CD8-positive, alpha-beta memory T cell (primary cell): Measurements from ENCODE around the gene DNAJA3. TPM values are rescaled to one million over a fixed set of nuclear protein-coding genes. Genes with fewer than 3 reads are reported as not detected.

Experiments used
- CTCF ChIA-PET: fragments of 350-600 bp; sonication (Branson Sonifier 250); formaldehyde crosslinking; loops from one replicate; lab custom pipeline; 2021; ENCODE audit warnings: antibody characterized with exemption; lab: Charles Lee
- POLR2A ChIA-PET: fragments of 350-600 bp; sonication (Branson Sonifier 250); formaldehyde crosslinking; loops from one replicate; lab custom pipeline; 2021; ENCODE audit warnings: antibody characterized with exemption; lab: Charles Lee
- DNase-seq, 5 donors: peaks; one replicate each; pipeline versions ENCODE4 v3.0.0 to v3.0.0-alpha.2; 2020 to 2022; ENCODE audit warnings: mixed read lengths in 1 of 5
- H3K27ac ChIP-seq: one replicate; pipeline ENCODE4 v1.7.0; 2013; ENCODE audit warnings: low read depth, mild to moderate bottlenecking, low read length, moderate library complexity
- H3K27me3 ChIP-seq: 2 replicates; pipeline ENCODE4 v1.7.0; 2013; ENCODE audit warnings: low read length, mild to moderate bottlenecking; ENCODE audit not compliant: insufficient read depth, poor library complexity, severe bottlenecking
- H3K36me3 ChIP-seq: 2 replicates; pipeline ENCODE4 v1.7.0; 2013; ENCODE audit warnings: mild to moderate bottlenecking, low read length, moderate library complexity; ENCODE audit not compliant: insufficient read depth
- H3K4me1 ChIP-seq: 2 replicates; pipeline ENCODE4 v1.7.0; 2013; ENCODE audit warnings: mild to moderate bottlenecking, low read length, moderate library complexity; ENCODE audit not compliant: insufficient read depth
- H3K4me3 ChIP-seq: 2 replicates; pipeline ENCODE4 v1.7.0; 2013; ENCODE audit warnings: mild to moderate bottlenecking, low read length
- H3K9me3 ChIP-seq: 2 replicates; pipeline ENCODE4 v1.7.0; 2013; ENCODE audit warnings: mild to moderate bottlenecking, low read length
- H3K27ac Mint-ChIP-seq, 8 donors: one replicate each; pipeline ENCODE4 v1.8.0; 2020 to 2021; ENCODE audit warnings: mixed read lengths in 8 of 8, mild to moderate bottlenecking in 6 of 8, inconsistent platforms in 3 of 8, moderate library complexity in 3 of 8
- H3K27me3 Mint-ChIP-seq, 2 donors: one replicate each; pipeline ENCODE4 v1.8.0; 2020 to 2021; ENCODE audit warnings: mixed read lengths in 2 of 2, mild to moderate bottlenecking in 1 of 2, moderate library complexity in 1 of 2
- H3K36me3 Mint-ChIP-seq, 3 donors: one replicate each; pipeline ENCODE4 v1.8.0; 2020 to 2021; ENCODE audit warnings: mixed read lengths in 3 of 3, inconsistent platforms in 1 of 3, mild to moderate bottlenecking in 1 of 3
- H3K4me1 Mint-ChIP-seq, 3 donors: one replicate each; pipeline ENCODE4 v1.8.0; 2020 to 2021; ENCODE audit warnings: mixed read lengths in 3 of 3, inconsistent platforms in 1 of 3, mild to moderate bottlenecking in 1 of 3
- H3K4me3 Mint-ChIP-seq, 7 donors: one replicate each; pipeline ENCODE4 v1.8.0; 2020 to 2021; ENCODE audit warnings: mixed read lengths in 7 of 7, mild to moderate bottlenecking in 6 of 7, moderate library complexity in 4 of 7, inconsistent platforms in 2 of 7
- H3K9me3 Mint-ChIP-seq, 5 donors: one replicate each; pipeline ENCODE4 v1.8.0; 2020 to 2022; ENCODE audit warnings: mixed read lengths in 5 of 5, mild to moderate bottlenecking in 3 of 5, moderate library complexity in 2 of 5, inconsistent platforms in 1 of 5
- polyA plus RNA-seq: library from polyadenylated mRNA; unstranded; fragments of 300-500 nt; fragmentation: Illumina TruSeq; gene quantifications from one replicate; pipeline ENCODE4 v1.2.3, GENCODE V29; 2021
- total RNA-seq, 2 experiments: library from RNA; stranded (reverse); gene quantifications; one replicate each; pipeline ENCODE4 v1.2.3, GENCODE V29; 2021

Gene DNAJA3
- total and polyA plus RNA-seq, 3 experiments from 2014 or later, result 51.1 to 108 (median 104) TPM

- H3K4me3 Mint-ChIP-seq, result peak overlapping the region in 5 of 7 donors; percentile 22 to 82 (median 60)
- Histone ChIP-seq H3K9me3 (no peaks in the 10 kb centered on the region), H3K36me3 (peaks cover 87% of the 10 kb centered on the region), H3K4me1 (peaks cover 5% of the 10 kb centered on the region), H3K27ac (no peak overlapping the region), H3K4me3 (no peak overlapping the region), H3K27me3 (no peaks in the 10 kb centered on the region)
- CTCF ChIA-PET, result interaction anchor here (0.9 to 3.5 kb wide), 3 partner anchors 31 to 50 kb away, joined by 3 to 12 read pairs (median 4); no protein-coding TSS in a partner anchor
- POLR2A ChIA-PET, result no interaction called here
- peaks cover 17 to 42% (median 23%) of the 10 kb centered on the region in 3 donors for H3K4me1 Mint-ChIP-seq
- H3K36me3 Mint-ChIP-seq, result peaks cover 4 to 90% (median 9%) of the 10 kb centered on the region in 3 donors
- peaks cover 0 to 5% (median 0%) of the 10 kb centered on the region in 5 donors for H3K9me3 Mint-ChIP-seq
- H3K27me3 Mint-ChIP-seq, result peaks cover 0 to 7% of the 10 kb centered on the region in 2 donors
- H3K27ac Mint-ChIP-seq, result peak overlapping the region in 6 of 8 donors; percentile 43 to 93 (median 82)
- no peak for DNase-seq
Observed at GRCh38 chr16:4404967-4405696, 20.5 kb upstream of the DNAJA3 start.

DNA sequence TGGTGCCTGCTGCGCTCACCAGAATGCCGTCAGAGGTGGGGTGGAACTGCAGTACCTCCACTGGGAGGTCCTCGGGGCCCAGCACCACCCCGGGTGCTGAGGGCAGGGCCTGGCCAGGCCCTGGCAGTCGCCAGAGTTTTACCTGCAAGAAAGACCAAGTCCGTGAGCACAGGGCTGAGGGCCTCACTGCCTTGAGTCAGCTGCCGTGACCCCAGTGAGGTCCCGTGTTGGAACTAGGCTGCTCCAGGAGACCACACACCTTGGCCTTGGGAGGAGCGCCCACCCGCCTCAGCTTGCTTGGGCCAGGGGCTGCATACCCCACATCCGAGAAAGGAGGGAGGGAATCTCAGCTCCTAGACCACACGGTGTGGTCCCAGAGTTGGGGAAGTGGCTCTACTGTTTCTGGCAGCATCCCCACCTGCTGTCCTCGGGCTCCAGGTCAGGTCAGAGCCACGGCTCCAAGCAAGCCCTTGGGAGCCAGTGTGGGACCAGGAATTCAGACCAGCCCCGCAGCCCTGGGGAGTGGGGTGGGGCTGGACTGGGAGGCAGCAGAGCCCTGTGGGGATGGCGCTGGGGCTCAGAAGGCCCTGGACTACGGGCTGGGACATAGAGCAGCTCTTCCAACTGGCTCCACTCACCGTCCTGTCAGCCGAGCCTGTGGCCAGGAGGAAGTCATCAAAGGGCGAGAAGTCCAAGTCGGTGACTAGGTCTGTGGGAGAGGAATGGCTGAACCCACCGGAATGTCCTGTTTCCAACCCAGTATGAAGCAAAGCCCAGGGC lies 17.9 kb upstream of the DNAJA3 start:
- Histone ChIP-seq H3K9me3 (no peaks in the 10 kb centered on the region), H3K4me3 (no peak overlapping the region), H3K36me3 (peaks cover 93% of the 10 kb centered on the region), H3K27me3 (no peaks in the 10 kb centered on the region), H3K4me1 (peaks cover 15% of the 10 kb centered on the region), H3K27ac (no peak overlapping the region)
- ChIA-PET CTCF (no interaction called here), POLR2A (no interaction called here)
- H3K9me3 Mint-ChIP-seq, result peaks cover 0 to 5% (median 0%) of the 10 kb centered on the region in 5 donors
- H3K4me3 Mint-ChIP-seq, result peak overlapping the region in 1 of 7 donors; percentile 32
- peaks cover 0 to 5% of the 10 kb centered on the region in 2 donors for H3K27me3 Mint-ChIP-seq
- peak overlapping the region in 1 of 8 donors; percentile 87 for H3K27ac Mint-ChIP-seq
- H3K36me3 Mint-ChIP-seq, result peaks cover 0 to 91% (median 7%) of the 10 kb centered on the region in 3 donors
- peak in 1 of 5 donors; percentile 13 for DNase-seq
- H3K4me1 Mint-ChIP-seq, result peaks cover 21 to 44% (median 34%) of the 10 kb centered on the region in 3 donors

- peak overlapping the region in 1 of 8 donors; percentile 89 for H3K27ac Mint-ChIP-seq
- H3K4me3 Mint-ChIP-seq, result peak overlapping the region in 1 of 7 donors; percentile 32
- CTCF ChIA-PET, result no interaction called here
- H3K4me1 Mint-ChIP-seq, result peaks cover 25 to 46% (median 40%) of the 10 kb centered on the region in 3 donors
- Histone ChIP-seq H3K9me3 (no peaks in the 10 kb centered on the region), H3K4me3 (no peak overlapping the region), H3K4me1 (peaks cover 21% of the 10 kb centered on the region), H3K27me3 (no peaks in the 10 kb centered on the region), H3K36me3 (peaks cover 93% of the 10 kb centered on the region), H3K27ac (no peak overlapping the region)
- POLR2A ChIA-PET, result no interaction called here
- H3K9me3 Mint-ChIP-seq, result peaks cover 0 to 5% (median 0%) of the 10 kb centered on the region in 5 donors
- DNase-seq, result peak in 1 of 5 donors; percentile 13
- peaks cover 0 to 3% of the 10 kb centered on the region in 2 donors for H3K27me3 Mint-ChIP-seq
- peaks cover 0 to 93% (median 7%) of the 10 kb centered on the region in 3 donors for H3K36me3 Mint-ChIP-seq
Observed at GRCh38 chr16:4408323-4408690, 17.4 kb upstream of the DNAJA3 start.

DNA sequence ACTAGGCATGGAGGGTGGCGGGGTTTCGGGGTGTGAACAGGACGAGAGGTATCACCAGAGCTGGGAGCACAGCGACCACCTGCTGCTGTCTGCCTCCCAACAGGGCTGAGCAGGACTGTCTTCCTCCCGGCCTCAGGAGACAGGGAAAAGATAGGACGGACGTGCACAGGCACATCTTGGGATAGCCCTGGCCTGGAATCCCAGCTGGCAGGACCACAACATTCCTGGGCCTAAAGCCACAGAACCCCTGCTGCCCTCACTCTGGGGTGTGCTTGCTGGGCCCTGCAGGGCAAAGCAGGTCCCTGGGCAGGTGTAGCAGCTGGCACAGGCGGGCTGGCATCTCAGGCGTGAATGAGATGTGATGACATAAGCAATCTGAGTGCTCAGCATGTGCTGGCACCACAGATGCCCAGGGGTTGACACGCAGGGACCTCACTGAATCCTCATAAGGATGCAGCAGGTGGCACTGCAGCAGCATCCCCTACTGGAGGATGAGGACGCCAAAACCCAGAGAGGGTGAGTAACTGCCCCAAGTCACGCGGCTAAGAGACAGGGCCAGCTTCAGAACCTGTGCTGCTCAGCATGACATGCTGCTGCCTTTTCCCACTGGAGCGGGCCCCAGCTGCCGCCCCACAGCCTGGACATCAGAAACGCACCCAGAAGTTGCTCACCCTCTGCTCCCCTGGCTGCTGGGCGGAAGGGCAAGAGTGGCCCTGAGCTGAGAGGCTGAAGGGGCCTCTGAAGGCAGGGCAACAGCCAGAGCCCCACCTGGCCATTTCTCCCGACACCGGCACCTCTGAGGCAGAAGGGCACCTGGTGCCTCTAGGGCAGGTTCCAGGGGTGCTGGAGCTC lies 16.4 kb upstream of the DNAJA3 start:
- peaks cover 0 to 5% (median 0%) of the 10 kb centered on the region in 5 donors for H3K9me3 Mint-ChIP-seq
- Histone ChIP-seq H3K36me3 (peaks cover 84% of the 10 kb centered on the region), H3K27ac (no peak overlapping the region), H3K4me3 (no peak overlapping the region), H3K4me1 (peaks cover 31% of the 10 kb centered on the region), H3K27me3 (no peaks in the 10 kb centered on the region), H3K9me3 (no peaks in the 10 kb centered on the region)
- ChIA-PET CTCF (no interaction called here), POLR2A (no interaction called here)
- H3K27ac Mint-ChIP-seq, result peak overlapping the region in 4 of 8 donors; percentile 29 to 89 (median 70)
- H3K27me3 Mint-ChIP-seq, result peaks cover 0 to 5% of the 10 kb centered on the region in 2 donors
- H3K4me3 Mint-ChIP-seq, result no peak overlapping the region
- peaks cover 29 to 51% (median 45%) of the 10 kb centered on the region in 3 donors for H3K4me1 Mint-ChIP-seq
- peak in 1 of 5 donors; percentile 21 for DNase-seq
- H3K36me3 Mint-ChIP-seq, result peaks cover 0 to 89% (median 6%) of the 10 kb centered on the region in 3 donors

DNA sequence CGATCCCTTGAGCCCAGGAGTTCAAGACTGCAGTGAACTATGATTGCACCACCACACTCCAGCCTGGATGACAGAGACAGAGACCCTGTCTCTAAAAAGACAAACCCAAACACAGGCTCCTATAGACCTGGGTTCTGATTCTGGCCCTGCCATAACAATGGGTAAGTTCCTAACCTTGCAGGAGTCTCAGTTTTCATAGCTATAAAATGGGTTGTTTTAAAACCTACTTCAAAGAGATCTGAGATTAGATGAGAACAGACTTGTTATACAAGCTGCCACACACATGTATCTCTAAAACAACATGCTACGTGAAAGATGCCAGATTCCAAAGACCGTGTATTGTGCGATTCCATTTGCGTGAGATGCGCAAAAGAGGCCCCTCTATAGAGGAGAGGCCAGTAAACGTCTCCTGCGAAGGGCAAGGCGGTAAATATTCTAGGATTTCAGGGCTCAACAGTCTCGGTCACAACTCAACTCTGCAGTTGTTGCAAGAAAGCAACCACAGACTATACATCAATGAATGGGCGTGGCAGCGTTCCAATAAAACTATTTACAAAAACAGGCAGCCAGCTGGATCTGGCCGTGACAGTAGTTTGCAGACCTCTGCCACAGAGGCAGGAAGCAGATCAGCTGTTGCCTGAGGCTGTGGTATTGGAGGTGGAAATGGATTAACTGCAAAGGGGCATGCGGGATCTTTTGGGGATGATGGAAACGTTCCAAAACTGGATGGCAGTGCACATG lies 15.2 kb upstream of the DNAJA3 start:
- Mint-ChIP-seq H3K9me3 (no peaks in the 10 kb centered on the region), H3K4me3 (peak overlapping the region in 4 of 7 donors; percentile 14 to 53 (median 33)), H3K4me1 (peaks cover 37 to 57% (median 52%) of the 10 kb centered on the region in 3 donors), H3K36me3 (peaks cover 0 to 85% (median 0%) of the 10 kb centered on the region in 3 donors), H3K27me3 (peaks cover 0 to 2% of the 10 kb centered on the region in 2 donors), H3K27ac (peak overlapping the region; percentile 38 to 89 (median 70))
- H3K27me3 ChIP-seq, result no peaks in the 10 kb centered on the region
- H3K9me3 ChIP-seq, result no peaks in the 10 kb centered on the region
- POLR2A ChIA-PET, result no interaction called here
- no peak overlapping the region for H3K4me3 ChIP-seq
- peak in 1 of 5 donors; percentile 19 for DNase-seq
- CTCF ChIA-PET, result interaction anchor here (1.2 to 5.8 kb wide), 2 partner anchors 8 to 66 kb away, joined by 4 to 34 read pairs; partner anchors contain the start of gene HMOX2
- H3K4me1 ChIP-seq, result peaks cover 43% of the 10 kb centered on the region
- peaks cover 72% of the 10 kb centered on the region for H3K36me3 ChIP-seq
- H3K27ac ChIP-seq, result no peak overlapping the region

GRCh38 chr16:4411684-4412083 lies 14.0 kb upstream of the DNAJA3 start:
- no peaks in the 10 kb centered on the region for H3K27me3 ChIP-seq
- no peaks in the 10 kb centered on the region for H3K9me3 Mint-ChIP-seq
- peaks cover 0 to 2% of the 10 kb centered on the region in 2 donors for H3K27me3 Mint-ChIP-seq
- no peak for DNase-seq
- peaks cover 43% of the 10 kb centered on the region for H3K4me1 ChIP-seq
- peaks cover 37 to 57% (median 51%) of the 10 kb centered on the region in 3 donors for H3K4me1 Mint-ChIP-seq
- peaks cover 61% of the 10 kb centered on the region for H3K36me3 ChIP-seq
- H3K36me3 Mint-ChIP-seq, result peaks cover 0 to 76% (median 0%) of the 10 kb centered on the region in 3 donors
- peak overlapping the region in 4 of 8 donors; percentile 38 to 89 (median 72) for H3K27ac Mint-ChIP-seq
- ChIA-PET CTCF (interaction anchor here (1.1 to 5.8 kb wide), 2 partner anchors 9 to 34 kb away, joined by 3 to 34 read pairs; no protein-coding TSS in a partner anchor), POLR2A (no interaction called here)
- H3K9me3 ChIP-seq, result no peaks in the 10 kb centered on the region
- H3K4me3 ChIP-seq, result no peak overlapping the region
- no peak overlapping the region for H3K27ac ChIP-seq
- no peak overlapping the region for H3K4me3 Mint-ChIP-seq
